GM12872 (cell line): ENCODE results near the gene DDX54.

Experiments
- CTCF ChIP-seq: IDR thresholded peaks from 3 replicates; pipeline ENCODE4 v1.5.1; 2011; ENCODE audit warnings: low read depth, mild to moderate bottlenecking, low read length, moderate library complexity; ENCODE audit not compliant: insufficient read depth

The DDX54 gene

GRCh38 chr12:113208041-113208934 is 23.0 kb upstream of the DDX54 start:
- no peak for TF ChIP-seq CTCF

- no peak for TF ChIP-seq CTCF
These were observed 22.3 kb upstream of the DDX54 start for GRCh38 chr12:113207613-113208040.

DNA sequence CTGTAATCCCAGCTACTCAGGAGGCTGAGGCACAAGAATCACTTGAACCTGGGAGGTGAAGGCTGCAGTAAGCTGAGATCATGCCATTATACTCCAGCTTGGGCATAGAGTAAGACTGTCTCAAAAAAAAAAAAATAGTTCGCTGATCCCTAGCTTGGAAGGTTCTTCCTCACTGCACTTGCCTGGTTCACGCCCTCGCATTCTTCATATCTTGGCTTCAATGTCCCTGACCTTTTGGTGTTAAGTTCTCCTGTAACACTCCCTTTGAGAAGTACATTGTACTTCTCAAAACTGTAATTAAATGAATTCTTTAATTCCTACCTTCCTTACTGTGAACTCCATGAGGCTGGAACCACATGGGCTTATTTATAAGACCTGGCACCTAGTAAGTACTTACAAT is 19.5 kb upstream of the DDX54 start:
- TF ChIP-seq CTCF: no peak

DNA sequence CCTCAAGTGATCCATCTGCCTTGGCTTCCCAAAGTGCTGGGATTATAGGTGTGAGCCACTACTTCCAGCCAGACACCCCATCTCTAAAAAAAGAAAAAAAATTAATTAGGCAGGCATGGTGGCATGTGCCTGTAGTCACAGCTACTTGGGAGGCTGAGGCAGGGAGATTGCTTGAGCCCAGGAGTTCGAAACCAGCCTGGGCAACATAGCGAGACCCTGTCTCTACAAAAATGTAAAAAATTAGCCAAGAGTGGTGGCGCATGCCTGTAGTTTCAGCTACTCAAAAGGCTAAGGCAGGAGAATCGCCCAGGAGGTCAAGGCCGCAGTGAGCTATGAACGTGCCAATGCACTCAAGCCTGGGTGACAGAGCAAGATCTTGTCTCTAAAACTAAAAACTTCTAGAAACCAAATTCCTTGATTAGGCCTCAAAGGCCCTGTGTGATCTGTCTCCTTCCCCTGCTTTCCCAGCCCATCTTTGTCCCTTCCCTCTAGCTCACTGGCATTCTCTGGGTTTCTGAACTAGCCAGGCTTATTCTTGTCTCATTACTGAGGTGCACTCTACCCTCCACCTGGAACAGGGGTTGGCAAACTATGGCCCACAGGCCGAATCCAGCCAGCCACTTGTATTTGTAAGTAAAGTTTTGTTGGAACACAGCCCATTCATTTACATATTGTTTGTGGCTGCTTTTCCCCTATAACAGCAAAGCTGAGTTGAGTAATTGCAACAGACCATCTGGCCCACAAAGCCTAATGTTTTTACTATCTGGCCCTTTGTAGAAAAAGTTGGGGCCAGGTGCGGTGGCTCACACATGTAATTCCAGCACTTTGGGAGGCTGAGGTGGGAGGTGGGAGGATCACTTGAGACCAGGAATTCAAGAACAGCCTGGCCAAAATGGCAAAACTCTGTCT is 18.8 kb upstream of the DDX54 start:
- TF ChIP-seq CTCF: no peak

- no peak for TF ChIP-seq CTCF
These were observed 17.2 kb upstream of the DDX54 start for GRCh38 chr12:113202300-113203075.

DNA sequence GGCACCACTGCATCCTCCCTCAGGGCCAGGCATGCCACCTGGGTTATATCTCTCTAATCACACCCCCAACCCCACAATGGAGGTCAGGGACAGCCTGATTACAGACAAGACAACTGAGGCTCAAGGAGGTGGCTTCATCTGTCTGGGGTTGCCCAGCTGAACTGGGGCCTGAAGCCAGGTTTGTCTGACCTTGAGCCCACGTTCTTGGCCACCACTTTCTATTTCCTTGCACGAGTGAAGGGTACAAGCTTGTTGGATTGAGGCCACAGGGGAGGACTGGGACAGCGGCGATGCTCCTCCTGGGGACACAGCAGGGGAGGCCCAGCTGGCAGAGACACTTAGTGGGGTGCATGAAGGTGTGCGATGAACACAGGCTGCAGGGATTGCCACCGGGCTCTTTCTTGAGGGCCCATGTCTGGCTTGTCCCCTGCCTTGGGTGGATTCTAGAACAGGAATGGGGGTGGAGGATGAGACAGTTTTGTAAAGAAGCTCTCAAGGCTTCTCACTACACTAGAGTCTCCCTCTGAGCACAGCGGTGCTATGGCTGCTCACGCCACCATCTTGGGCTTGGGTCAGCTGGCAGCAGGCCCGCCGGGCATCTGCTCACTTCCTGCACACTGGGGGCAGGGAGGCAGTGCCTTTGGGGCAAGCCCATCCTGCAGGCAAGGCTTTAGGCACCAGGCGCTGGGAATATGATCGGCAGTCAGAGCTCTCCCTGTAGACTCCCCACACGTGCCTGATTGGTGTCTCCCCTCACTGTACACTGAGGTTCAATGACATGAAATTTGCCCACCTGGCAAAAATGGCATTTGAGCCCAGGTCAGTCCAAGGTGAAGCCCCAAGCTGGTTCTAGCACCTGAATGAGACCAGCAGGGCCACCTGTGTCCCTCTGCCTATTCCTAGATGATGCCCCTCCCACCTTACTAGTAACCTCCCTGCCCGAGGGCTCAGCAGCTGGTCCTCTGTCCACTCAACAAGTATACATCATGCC is 16.2 kb upstream of the DDX54 start:
- no peak for TF ChIP-seq CTCF
